SK-N-SH treated with all-trans-retinoic acid at 6 μM for 48 hours (cell line): Measurements from ENCODE around the gene KIRREL3.

ENCODE experiments used
- ATAC-seq: fragments of 200-7000 bp; cut with Tn5 transposase; 3 replicates; pipeline ENCODE4 v1.9.1; 2020; ENCODE audit warnings: mild to moderate bottlenecking, moderate library complexity
- ARNTL ChIP-seq: fragments of 450-650 bp; formaldehyde crosslinking; IDR thresholded peaks from 2 replicates; pipeline ENCODE4 v1.5.0; 2020; ENCODE audit warnings: low read depth, mild to moderate bottlenecking, moderate library complexity, borderline replicate concordance
- ESRRG ChIP-seq: fragments of 250-450 bp; sonication (Bioruptor Pico); IDR thresholded peaks from 2 replicates; pipeline ENCODE4 v1.6.1; 2021; ENCODE audit warnings: mild to moderate bottlenecking
- GLIS3 ChIP-seq: fragments of 250-450 bp; sonication (Bioruptor Pico); IDR thresholded peaks from 2 replicates; pipeline ENCODE4 v1.5.0; 2020; ENCODE audit warnings: mild to moderate bottlenecking, moderate library complexity
- ISL1 ChIP-seq: fragments of 250-450 bp; sonication (Bioruptor Pico); IDR thresholded peaks from 2 replicates; pipeline ENCODE4 v2.1.2; 2022; ENCODE audit warnings: mild to moderate bottlenecking, moderate library complexity
- PPARA ChIP-seq: fragments of 250-450 bp; sonication (Bioruptor Pico); IDR thresholded peaks from 2 replicates; pipeline ENCODE4 v1.5.0; 2020; ENCODE audit warnings: mild to moderate bottlenecking, borderline replicate concordance
- RARB ChIP-seq: fragments of 250-450 bp; sonication (Bioruptor Pico); IDR thresholded peaks from 2 replicates; pipeline ENCODE4 v1.8.0; 2021; ENCODE audit warnings: mild to moderate bottlenecking, moderate library complexity
- TCF4 ChIP-seq: fragments of 250-450 bp; sonication (Bioruptor Pico); IDR thresholded peaks from 2 replicates; pipeline ENCODE4 v1.8.0; 2021; ENCODE audit warnings: mild to moderate bottlenecking, moderate library complexity, borderline replicate concordance
- TOX ChIP-seq: fragments of 250-450 bp; sonication (Bioruptor Pico); IDR thresholded peaks from 2 replicates; pipeline ENCODE4 v1.8.0; 2021; ENCODE audit warnings: mild to moderate bottlenecking, moderate library complexity, borderline replicate concordance
- ZC3H10 ChIP-seq: fragments of 250-450 bp; sonication (Bioruptor Pico); IDR thresholded peaks from 2 replicates; pipeline ENCODE4 v1.5.1; 2021; ENCODE audit warnings: mild to moderate bottlenecking, moderate library complexity
- ZFP3 ChIP-seq: fragments of 250-450 bp; sonication (Bioruptor Pico); IDR thresholded peaks from 2 replicates; pipeline ENCODE4 v1.5.0; 2020; ENCODE audit warnings: mild to moderate bottlenecking, moderate library complexity
- ZFP30 ChIP-seq: fragments of 450-650 bp; formaldehyde crosslinking; IDR thresholded peaks from 2 replicates; pipeline ENCODE4 v1.5.0; 2022; ENCODE audit warnings: mild to moderate bottlenecking, moderate library complexity
- ZNF70 ChIP-seq: fragments of 450-650 bp; formaldehyde crosslinking; IDR thresholded peaks from 2 replicates; pipeline ENCODE4 v1.5.0; 2020; ENCODE audit warnings: mild to moderate bottlenecking, moderate library complexity
- ZNF8 ChIP-seq: fragments of 450-650 bp; formaldehyde crosslinking; IDR thresholded peaks from 2 replicates; pipeline ENCODE4 v1.5.0; 2020; ENCODE audit warnings: mild to moderate bottlenecking, moderate library complexity
- TF ChIP-seq, protein P1 (sequence below): fragments of 250-450 bp; sonication (Bioruptor Pico); IDR thresholded peaks from 2 replicates; pipeline ENCODE4 v1.8.0; 2021; ENCODE audit warnings: low read depth, mild to moderate bottlenecking, moderate library complexity, borderline replicate concordance
- TF ChIP-seq, protein P2 (sequence below): fragments of 250-450 bp; sonication (Bioruptor Pico); IDR thresholded peaks from 2 replicates; pipeline ENCODE4 v1.5.1; 2021; ENCODE audit warnings: mild to moderate bottlenecking, moderate library complexity
- TF ChIP-seq, protein P3 (sequence below): fragments of 250-450 bp; sonication (Bioruptor Pico); IDR thresholded peaks from 2 replicates; pipeline ENCODE4 v1.5.0; 2020; ENCODE audit warnings: mild to moderate bottlenecking, moderate library complexity
- TF ChIP-seq, protein P4 (sequence below): fragments of 250-450 bp; sonication (Bioruptor Pico); IDR thresholded peaks from 2 replicates; pipeline ENCODE4 v1.8.0; 2020; ENCODE audit warnings: mild to moderate bottlenecking, moderate library complexity, borderline replicate concordance
- TF ChIP-seq, protein P5 (sequence below): fragments of 250-450 bp; sonication (Bioruptor Pico); IDR thresholded peaks from 2 replicates; pipeline ENCODE4 v1.5.1; 2020; ENCODE audit warnings: low read depth, mild to moderate bottlenecking, moderate library complexity

The KIRREL3 gene

DNA sequence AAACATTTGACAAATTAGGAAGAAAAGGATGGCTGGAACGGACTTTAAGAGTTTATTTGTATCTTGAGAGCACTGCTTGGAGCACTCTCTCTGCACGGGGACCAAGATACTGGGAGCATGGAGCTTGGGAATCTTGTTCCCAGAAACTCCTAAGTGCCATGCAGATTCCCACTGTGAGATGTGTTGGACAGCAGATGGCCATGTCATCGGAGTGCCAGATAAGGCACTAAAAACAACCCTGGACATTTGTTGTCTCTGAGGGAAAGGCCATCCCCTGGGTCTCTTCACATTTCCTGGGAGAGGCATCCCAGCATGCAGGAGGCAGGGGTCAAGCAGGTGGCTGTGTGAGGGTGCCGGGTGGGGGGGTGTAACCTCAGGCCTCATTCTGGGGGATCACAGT, 2.9 kb downstream of the KIRREL3 start:
- ATAC-seq: no peak
- no peak for TF ChIP-seq ISL1 (CRISPR knock-in tag)
- TF ChIP-seq ARNTL (CRISPR knock-in tag): no peak
- no peak for TF ChIP-seq ZNF70
- TF ChIP-seq ZFP30 (CRISPR knock-in tag): no peak
- TF ChIP-seq ZNF8 (CRISPR knock-in tag): no peak
- TF ChIP-seq ZFP3 (CRISPR knock-in tag): no peak
- TF ChIP-seq, protein P1, sequence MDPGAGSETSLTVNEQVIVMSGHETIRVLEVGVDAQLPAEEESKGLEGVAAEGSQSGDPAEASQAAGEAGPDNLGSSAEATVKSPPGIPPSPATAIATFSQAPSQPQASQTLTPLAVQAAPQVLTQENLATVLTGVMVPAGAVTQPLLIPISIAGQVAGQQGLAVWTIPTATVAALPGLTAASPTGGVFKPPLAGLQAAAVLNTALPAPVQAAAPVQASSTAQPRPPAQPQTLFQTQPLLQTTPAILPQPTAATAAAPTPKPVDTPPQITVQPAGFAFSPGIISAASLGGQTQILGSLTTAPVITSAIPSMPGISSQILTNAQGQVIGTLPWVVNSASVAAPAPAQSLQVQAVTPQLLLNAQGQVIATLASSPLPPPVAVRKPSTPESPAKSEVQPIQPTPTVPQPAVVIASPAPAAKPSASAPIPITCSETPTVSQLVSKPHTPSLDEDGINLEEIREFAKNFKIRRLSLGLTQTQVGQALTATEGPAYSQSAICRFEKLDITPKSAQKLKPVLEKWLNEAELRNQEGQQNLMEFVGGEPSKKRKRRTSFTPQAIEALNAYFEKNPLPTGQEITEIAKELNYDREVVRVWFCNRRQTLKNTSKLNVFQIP (CRISPR knock-in tag): no peak
- TF ChIP-seq ESRRG (CRISPR knock-in tag): no peak
- TF ChIP-seq, protein P2, sequence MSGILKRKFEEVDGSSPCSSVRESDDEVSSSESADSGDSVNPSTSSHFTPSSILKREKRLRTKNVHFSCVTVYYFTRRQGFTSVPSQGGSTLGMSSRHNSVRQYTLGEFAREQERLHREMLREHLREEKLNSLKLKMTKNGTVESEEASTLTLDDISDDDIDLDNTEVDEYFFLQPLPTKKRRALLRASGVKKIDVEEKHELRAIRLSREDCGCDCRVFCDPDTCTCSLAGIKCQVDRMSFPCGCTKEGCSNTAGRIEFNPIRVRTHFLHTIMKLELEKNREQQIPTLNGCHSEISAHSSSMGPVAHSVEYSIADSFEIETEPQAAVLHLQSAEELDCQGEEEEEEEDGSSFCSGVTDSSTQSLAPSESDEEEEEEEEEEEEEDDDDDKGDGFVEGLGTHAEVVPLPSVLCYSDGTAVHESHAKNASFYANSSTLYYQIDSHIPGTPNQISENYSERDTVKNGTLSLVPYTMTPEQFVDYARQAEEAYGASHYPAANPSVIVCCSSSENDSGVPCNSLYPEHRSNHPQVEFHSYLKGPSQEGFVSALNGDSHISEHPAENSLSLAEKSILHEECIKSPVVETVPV (CRISPR knock-in tag): no peak
- no peak for TF ChIP-seq ZC3H10 (CRISPR knock-in tag)
- no peak for TF ChIP-seq TCF4 (CRISPR knock-in tag)
- TF ChIP-seq, protein P3, sequence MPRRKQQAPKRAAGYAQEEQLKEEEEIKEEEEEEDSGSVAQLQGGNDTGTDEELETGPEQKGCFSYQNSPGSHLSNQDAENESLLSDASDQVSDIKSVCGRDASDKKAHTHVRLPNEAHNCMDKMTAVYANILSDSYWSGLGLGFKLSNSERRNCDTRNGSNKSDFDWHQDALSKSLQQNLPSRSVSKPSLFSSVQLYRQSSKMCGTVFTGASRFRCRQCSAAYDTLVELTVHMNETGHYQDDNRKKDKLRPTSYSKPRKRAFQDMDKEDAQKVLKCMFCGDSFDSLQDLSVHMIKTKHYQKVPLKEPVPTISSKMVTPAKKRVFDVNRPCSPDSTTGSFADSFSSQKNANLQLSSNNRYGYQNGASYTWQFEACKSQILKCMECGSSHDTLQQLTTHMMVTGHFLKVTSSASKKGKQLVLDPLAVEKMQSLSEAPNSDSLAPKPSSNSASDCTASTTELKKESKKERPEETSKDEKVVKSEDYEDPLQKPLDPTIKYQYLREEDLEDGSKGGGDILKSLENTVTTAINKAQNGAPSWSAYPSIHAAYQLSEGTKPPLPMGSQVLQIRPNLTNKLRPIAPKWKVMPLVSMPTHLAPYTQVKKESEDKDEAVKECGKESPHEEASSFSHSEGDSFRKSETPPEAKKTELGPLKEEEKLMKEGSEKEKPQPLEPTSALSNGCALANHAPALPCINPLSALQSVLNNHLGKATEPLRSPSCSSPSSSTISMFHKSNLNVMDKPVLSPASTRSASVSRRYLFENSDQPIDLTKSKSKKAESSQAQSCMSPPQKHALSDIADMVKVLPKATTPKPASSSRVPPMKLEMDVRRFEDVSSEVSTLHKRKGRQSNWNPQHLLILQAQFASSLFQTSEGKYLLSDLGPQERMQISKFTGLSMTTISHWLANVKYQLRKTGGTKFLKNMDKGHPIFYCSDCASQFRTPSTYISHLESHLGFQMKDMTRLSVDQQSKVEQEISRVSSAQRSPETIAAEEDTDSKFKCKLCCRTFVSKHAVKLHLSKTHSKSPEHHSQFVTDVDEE: no peak
- TF ChIP-seq, protein P4, sequence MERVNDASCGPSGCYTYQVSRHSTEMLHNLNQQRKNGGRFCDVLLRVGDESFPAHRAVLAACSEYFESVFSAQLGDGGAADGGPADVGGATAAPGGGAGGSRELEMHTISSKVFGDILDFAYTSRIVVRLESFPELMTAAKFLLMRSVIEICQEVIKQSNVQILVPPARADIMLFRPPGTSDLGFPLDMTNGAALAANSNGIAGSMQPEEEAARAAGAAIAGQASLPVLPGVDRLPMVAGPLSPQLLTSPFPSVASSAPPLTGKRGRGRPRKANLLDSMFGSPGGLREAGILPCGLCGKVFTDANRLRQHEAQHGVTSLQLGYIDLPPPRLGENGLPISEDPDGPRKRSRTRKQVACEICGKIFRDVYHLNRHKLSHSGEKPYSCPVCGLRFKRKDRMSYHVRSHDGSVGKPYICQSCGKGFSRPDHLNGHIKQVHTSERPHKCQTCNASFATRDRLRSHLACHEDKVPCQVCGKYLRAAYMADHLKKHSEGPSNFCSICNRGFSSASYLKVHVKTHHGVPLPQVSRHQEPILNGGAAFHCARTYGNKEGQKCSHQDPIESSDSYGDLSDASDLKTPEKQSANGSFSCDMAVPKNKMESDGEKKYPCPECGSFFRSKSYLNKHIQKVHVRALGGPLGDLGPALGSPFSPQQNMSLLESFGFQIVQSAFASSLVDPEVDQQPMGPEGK (CRISPR knock-in tag): no peak

DNA sequence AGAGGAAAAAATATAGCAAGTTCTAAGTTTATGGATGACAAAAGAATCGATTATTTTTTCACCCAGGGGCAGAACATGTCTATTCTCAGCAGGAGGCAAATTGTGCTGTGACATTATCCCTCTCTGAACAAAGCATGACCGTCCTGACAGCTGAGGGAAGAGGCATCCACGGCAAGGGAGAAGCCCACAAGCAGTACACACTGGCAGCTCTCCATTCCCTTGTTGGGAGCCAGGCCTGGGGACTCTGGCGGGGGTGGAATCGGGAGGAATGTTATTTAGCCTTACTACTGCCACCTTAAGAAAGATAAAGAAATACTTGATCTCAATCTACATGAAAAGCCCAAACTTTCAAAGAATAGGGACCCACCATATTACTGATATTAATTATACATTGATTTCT, 3.4 kb downstream of the KIRREL3 start:
- no peak for ATAC-seq
- TF ChIP-seq GLIS3 (no peak), ISL1 (CRISPR knock-in tag) (no peak), TOX (no peak), ESRRG (CRISPR knock-in tag) (no peak)
- TF ChIP-seq, protein P2 (CRISPR knock-in tag): no peak

DNA sequence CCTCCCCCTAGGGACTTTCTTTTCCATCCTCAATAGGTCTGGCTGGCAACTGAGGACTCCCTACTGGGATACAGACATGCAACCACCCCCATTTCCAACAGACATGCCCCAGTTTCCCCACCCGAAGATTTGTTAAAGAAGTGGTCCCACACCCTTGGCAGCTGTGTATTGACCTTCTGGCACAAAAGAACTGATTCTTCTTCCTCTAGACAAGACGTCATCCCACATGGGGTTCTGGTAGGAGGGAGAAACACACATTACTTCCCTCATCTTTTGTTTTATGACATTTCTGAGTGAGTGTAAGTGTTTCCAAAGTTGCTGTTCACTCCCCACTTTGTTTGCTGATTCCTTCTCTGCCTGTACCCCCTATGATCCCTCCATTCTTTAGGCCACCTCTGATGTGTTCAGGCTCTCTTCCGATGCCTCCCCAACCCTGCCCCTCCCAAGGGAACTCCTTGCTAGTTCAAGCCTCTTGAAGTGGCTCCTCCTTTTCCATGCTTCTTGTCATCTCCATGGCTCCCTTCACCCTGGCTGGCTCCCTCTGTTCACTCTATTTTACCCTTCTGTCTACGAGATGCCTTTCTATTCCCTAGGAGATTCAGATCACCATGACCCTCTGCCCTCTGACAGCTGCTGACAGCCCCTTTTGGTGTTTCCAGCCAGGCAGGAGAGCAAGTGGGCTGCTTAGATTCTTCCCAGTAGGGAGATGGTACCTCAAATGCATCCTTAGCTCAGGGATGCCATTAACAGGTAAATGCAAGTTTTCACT, 4.3 kb downstream of the KIRREL3 start:
- no peak for ATAC-seq

More for the DNA sequence above, 4.3 kb downstream of the KIRREL3 start:
- TF ChIP-seq PPARA: no peak
- TF ChIP-seq, protein P5, sequence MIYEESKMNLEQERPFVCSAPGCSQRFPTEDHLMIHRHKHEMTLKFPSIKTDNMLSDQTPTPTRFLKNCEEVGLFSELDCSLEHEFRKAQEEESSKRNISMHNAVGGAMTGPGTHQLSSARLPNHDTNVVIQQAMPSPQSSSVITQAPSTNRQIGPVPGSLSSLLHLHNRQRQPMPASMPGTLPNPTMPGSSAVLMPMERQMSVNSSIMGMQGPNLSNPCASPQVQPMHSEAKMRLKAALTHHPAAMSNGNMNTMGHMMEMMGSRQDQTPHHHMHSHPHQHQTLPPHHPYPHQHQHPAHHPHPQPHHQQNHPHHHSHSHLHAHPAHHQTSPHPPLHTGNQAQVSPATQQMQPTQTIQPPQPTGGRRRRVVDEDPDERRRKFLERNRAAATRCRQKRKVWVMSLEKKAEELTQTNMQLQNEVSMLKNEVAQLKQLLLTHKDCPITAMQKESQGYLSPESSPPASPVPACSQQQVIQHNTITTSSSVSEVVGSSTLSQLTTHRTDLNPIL (CRISPR knock-in tag): no peak
- no peak for TF ChIP-seq RARB (CRISPR knock-in tag)
- TF ChIP-seq GLIS3: no peak
- no peak for TF ChIP-seq ZC3H10 (CRISPR knock-in tag)
